Kidney epithelial cell (primary cell): ENCODE results near the gene LMO1. TPM values are rescaled to one million over a fixed set of nuclear protein-coding genes. Genes with fewer than 3 reads are reported as not detected.

Experiments
- DNase-seq: peaks from one replicate; pipeline ENCODE4 v3.0.0-alpha.2; 2010; ENCODE audit warnings: low read depth
- H3K27me3 ChIP-seq: 2 replicates; pipeline ENCODE4 v1.6.0; 2011; ENCODE audit warnings: low read length; ENCODE audit not compliant: control insufficient read depth, insufficient read depth
- H3K36me3 ChIP-seq: 2 replicates; pipeline ENCODE4 v1.5.1; 2011; ENCODE audit warnings: low read length; ENCODE audit not compliant: control insufficient read depth, insufficient read depth
- H3K4me3 ChIP-seq: 2 replicates; pipeline ENCODE4 v1.5.1; 2011; ENCODE audit warnings: low read depth, mild to moderate bottlenecking, control low read depth, low read length
- total RNA-seq: library from RNA; depleted of rRNA; stranded (reverse); fragments of >200 nt; gene quantifications from 2 replicates; pipeline ENCODE4 v1.2.3, GENCODE V29; 2015
- TF ChIP-seq, protein P1 (sequence below): IDR thresholded peaks from 2 replicates; pipeline ENCODE4 v1.5.1; 2011; ENCODE audit warnings: mild to moderate bottlenecking, moderate library complexity, low read length, control low read depth, inconsistent platforms; ENCODE audit not compliant: insufficient read depth, poor library complexity, severe bottlenecking

The LMO1 gene
- total RNA-seq, 1 donor from 2014 or later: 0.50 TPM

DNA sequence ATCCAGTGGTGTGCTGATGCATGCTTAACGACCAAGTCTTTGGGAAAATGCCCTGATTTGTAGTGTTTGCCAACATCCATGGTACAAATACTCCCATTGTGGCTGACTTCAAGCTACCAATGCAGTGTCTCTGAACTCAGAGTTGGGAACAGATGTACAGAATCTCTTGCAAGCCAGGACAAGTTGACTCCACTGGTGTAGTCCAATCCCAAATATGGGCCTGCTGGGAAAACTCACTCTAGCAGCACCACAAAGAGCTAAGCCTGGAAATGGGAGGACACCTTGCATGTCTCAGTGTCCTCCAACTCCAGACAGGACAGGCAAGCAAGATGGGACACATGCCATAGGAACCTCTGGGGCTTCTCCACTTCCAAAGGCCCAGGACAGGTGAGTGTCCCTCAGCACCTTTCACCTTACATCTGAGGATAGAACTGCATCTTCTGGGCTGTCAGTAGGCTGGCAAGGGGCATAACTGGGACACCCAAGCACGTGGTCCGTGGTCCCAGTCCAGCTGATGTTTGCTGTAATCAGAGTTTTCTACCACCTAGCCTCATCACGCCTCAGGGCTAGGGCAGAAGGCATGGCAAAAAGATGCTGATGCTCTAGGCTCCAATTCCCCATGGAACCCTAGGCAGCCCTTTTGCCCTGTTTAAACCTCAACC, 6.5 kb downstream of the LMO1 start:
- TF ChIP-seq, protein P1, sequence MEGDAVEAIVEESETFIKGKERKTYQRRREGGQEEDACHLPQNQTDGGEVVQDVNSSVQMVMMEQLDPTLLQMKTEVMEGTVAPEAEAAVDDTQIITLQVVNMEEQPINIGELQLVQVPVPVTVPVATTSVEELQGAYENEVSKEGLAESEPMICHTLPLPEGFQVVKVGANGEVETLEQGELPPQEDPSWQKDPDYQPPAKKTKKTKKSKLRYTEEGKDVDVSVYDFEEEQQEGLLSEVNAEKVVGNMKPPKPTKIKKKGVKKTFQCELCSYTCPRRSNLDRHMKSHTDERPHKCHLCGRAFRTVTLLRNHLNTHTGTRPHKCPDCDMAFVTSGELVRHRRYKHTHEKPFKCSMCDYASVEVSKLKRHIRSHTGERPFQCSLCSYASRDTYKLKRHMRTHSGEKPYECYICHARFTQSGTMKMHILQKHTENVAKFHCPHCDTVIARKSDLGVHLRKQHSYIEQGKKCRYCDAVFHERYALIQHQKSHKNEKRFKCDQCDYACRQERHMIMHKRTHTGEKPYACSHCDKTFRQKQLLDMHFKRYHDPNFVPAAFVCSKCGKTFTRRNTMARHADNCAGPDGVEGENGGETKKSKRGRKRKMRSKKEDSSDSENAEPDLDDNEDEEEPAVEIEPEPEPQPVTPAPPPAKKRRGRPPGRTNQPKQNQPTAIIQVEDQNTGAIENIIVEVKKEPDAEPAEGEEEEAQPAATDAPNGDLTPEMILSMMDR: no peak
- no peak for DNase-seq
- Histone ChIP-seq H3K36me3 (no peaks in the 10 kb centered on the region), H3K27me3 (peaks cover 14% of the 10 kb centered on the region), H3K4me3 (no peak overlapping the region)

DNA sequence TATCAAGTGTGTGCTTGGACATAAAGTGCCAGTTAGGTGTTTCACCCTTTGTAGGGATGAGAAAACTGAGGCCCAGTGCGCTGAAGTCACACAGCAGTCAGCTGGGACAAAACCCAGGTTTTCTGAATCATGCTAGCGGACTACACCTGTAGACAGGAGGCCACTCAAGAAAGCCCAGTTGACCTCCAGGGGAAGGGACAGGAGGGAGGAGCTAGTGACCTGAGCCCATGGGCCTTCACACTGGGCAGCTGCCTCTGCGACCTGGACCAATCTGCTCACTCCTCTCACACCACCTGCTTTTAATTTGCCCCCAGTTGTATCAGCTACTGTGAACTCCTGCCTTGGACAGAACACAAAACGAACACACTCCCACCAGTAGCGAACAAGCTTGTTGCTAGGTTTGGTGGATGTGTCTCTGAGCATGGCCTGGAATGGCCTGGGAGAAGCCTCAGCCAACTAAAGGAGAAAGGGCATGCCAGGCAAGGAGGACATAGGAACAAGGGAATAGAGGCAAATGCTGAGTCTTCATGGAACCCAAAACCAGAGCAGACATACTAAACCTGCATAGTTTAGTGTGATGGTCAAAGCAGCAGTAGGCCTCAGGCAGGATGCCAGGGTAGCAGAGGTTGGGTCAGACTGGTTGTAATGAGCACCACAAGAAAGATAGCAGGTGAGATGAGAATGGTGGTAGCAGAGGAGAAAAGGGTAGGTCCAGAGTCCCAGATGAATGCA, 7.2 kb downstream of the LMO1 start:
- Histone ChIP-seq H3K4me3 (no peak overlapping the region), H3K27me3 (peaks cover 8% of the 10 kb centered on the region), H3K36me3 (no peaks in the 10 kb centered on the region)
- TF ChIP-seq, protein P1: no peak
- DNase-seq: no peak

DNA sequence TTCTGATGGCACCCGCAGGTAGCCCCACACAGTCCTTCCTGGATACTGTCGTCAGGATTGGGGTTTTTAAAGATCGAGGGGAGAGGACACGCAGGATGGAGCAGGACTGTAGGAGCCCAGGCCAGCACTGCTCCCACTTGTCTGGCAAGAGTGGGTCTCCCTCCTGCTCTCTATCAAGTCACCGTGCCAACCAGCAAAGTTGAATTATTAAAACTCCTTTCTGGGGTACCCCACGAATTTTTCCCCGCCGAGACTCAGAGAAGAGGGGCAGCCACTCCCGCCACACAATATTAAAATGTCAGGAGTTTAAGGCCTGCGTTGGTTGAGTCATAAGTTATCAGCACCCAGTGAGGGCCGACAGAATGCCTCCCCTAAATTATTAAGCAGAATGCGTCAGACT, 10.1 kb downstream of the LMO1 start:
- no peaks in the 10 kb centered on the region for H3K27me3 ChIP-seq
- no peak overlapping the region for H3K4me3 ChIP-seq
- no peak for DNase-seq
- TF ChIP-seq, protein P1: no peak
- H3K36me3 ChIP-seq: no peaks in the 10 kb centered on the region

DNA sequence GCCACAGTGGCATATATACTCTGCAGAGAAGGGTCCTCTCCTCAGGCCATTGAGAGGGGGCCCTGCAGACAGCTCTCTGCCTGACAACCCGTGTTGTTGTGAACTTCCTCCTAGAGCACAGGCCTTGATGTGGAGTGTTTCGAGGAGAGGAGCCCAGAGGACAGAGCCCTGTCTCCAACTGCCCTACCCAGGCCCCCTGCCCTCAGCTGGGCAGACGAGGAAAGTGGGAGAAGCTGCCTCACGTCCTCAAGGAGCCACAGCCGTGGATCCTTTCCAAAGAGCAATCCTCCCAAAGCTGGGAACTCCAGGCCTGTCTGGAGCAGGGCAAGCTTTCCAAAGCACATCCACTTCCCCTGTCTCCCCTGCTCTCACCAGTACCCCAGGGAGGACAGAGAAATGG, 10.7 kb downstream of the LMO1 start:
- Histone ChIP-seq H3K27me3 (no peaks in the 10 kb centered on the region), H3K36me3 (no peaks in the 10 kb centered on the region), H3K4me3 (no peak overlapping the region)
- TF ChIP-seq, protein P1: no peak
- DNase-seq: no peak

DNA sequence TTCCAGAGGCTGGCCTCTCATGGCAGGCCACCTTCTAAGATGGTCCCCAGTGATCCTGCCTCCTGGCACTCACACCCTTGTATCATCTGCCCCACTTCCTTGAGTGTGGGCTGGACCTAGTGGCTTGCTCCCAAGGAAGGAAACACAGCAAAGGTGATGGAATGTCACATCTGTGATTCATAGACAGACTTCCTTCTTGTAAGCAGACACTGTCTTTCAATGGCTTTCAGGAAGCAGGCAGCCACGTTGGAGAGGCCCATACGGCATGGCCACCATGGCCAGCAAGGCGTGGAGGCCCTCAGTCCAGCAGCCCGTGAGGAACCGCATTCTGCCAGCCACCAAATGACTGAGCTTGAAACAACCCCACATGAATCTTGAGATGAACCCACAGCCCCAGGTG, 11.3 kb downstream of the LMO1 start:
- Histone ChIP-seq H3K27me3 (peaks cover under 1% of the 10 kb centered on the region), H3K4me3 (no peak overlapping the region), H3K36me3 (no peaks in the 10 kb centered on the region)
- TF ChIP-seq, protein P1: no peak
- no peak for DNase-seq
